Mammary epithelial cell (primary cell): ENCODE results near the gene ZC3H18.

ENCODE experiments used
- EZH2 ChIP-seq: IDR thresholded peaks from 2 replicates; pipeline ENCODE4 v1.6.1; 2012; ENCODE audit warnings: low read length, inconsistent platforms, borderline replicate concordance
- TF ChIP-seq, protein P1 (sequence below), 2 donors: IDR thresholded peaks in 1 of 2; conservative IDR thresholded peaks in 1 of 2; 2 replicates each; pipeline ENCODE4 v1.5.1; 2011 to 2012; ENCODE audit warnings: inconsistent platforms in 2 of 2, low read length in 2 of 2, mild to moderate bottlenecking in 2 of 2, control low read depth in 1 of 2, low read depth in 1 of 2; ENCODE audit not compliant: insufficient read depth in 1 of 2; ENCODE audit errors: extremely low read depth in 1 of 2

DNA sequence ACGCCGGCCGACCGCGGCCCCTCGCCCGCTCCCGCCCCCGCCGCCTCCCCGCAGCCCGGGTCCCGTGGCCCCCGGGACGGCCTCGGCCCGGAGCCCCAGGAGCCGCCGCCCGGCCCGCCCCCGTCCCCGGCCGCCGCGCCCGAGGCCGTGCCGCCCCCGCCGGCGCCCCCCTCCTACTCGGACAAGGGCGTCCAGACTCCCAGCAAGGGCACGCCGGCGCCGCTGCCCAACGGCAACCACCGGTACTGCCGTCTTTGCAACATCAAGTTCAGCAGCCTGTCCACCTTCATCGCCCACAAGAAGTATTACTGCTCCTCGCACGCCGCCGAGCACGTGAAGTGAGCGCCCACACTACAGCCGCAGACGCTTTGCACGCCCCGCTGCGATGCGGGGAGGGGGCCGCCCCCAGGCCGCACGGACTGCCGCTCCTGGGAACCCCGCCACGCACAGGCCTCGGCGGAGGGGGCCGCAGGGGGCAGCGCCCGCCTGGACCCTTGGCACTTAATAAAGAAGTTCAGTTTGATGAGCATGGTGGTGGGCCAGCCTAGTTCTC, 35.5 kb upstream of the ZC3H18 start:
- TF ChIP-seq, protein P1, sequence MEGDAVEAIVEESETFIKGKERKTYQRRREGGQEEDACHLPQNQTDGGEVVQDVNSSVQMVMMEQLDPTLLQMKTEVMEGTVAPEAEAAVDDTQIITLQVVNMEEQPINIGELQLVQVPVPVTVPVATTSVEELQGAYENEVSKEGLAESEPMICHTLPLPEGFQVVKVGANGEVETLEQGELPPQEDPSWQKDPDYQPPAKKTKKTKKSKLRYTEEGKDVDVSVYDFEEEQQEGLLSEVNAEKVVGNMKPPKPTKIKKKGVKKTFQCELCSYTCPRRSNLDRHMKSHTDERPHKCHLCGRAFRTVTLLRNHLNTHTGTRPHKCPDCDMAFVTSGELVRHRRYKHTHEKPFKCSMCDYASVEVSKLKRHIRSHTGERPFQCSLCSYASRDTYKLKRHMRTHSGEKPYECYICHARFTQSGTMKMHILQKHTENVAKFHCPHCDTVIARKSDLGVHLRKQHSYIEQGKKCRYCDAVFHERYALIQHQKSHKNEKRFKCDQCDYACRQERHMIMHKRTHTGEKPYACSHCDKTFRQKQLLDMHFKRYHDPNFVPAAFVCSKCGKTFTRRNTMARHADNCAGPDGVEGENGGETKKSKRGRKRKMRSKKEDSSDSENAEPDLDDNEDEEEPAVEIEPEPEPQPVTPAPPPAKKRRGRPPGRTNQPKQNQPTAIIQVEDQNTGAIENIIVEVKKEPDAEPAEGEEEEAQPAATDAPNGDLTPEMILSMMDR (conservative IDR thresholded peaks at IDR 0.05 in 1 of 2, IDR thresholded peaks at IDR 0.05 in 1 of 2; ENCODE audit: extremely low read depth in 1 of 2, insufficient read depth in 1 of 2, low read depth in 1 of 2, low read length in 2 of 2) = no peak
- no peak for TF ChIP-seq EZH2
